K562 (cell line): ENCODE measurements around the gene SPAG17. TPM values are rescaled to one million over a fixed set of nuclear protein-coding genes. Genes with fewer than 3 reads are reported as not detected.
A peak's percentile ranks its signal among the peaks of the same experiment; 100 is the strongest.

ENCODE experiments used
- ATAC-seq: fragments of 200-7000 bp; cut with Tn5 transposase; 3 replicates; pipeline ENCODE4 v1.9.1; 2020; ENCODE audit warnings: moderate library complexity
- BruUV-seq: library from RNA; stranded (reverse); fragments of 400-500 nt; replicated peaks from 2 replicates; lab custom pipeline; 2021; lab: Mats Ljungman, UMichigan
- CTCF ChIA-PET: fragments of 300-600 bp; formaldehyde crosslinking; extraction: SDS; loops from one replicate; lab custom pipeline; 2021; ENCODE audit warnings: low intra/inter-chr PET ratio; lab: Yijun Ruan, JAX
- POLR2A ChIA-PET: fragments of 300-600, 350-650 bp; sonication (Branson Sonifier 250); formaldehyde crosslinking; extraction: SDS; loops from one replicate; lab custom pipeline; 2021; ENCODE audit warnings: antibody characterized with exemption, inconsistent platforms; lab: Yijun Ruan, JAX
- DNase-seq, 4 experiments: peaks; one replicate each; pipeline versions ENCODE4 v3.0.0 to v3.0.0-alpha.2; 2011 to 2018; ENCODE audit warnings: low spot score in 3 of 4, mixed read lengths in 3 of 4; ENCODE audit errors: extremely low read depth in 1 of 4
- FAIRE-seq: peaks from 2 replicates; lab custom pipeline; 2011; peaks lifted over from hg19 to GRCh38; lab: Jason Lieb, UNC
- H2AFZ ChIP-seq: 2 replicates; pipeline ENCODE4 v1.6.0; 2011; ENCODE audit warnings: low read depth, low read length, control low read depth, inconsistent platforms
- H3K27ac ChIP-seq: fragments of 200-600 bp; 3 replicates; pipeline ENCODE4 v1.8.0; 2011; ENCODE audit warnings: low read depth, mild to moderate bottlenecking, control low read depth, inconsistent platforms, low read length, moderate library complexity, mixed read lengths; ENCODE audit errors: extremely low read depth
- H3K27me3 ChIP-seq, 2 experiments: fragments of 300-600 bp in 1 of 2; 2 replicates in 1 of 2; 3 replicates in 1 of 2; pipeline versions ENCODE4 v1.6.0 to v1.8.0; 2011; ENCODE audit warnings: inconsistent platforms in 2 of 2, low read length in 2 of 2, mild to moderate bottlenecking in 1 of 2, mixed read lengths in 1 of 2, moderate library complexity in 1 of 2; ENCODE audit not compliant: control insufficient read depth in 2 of 2, insufficient read depth in 2 of 2
- H3K36me3 ChIP-seq: fragments of 300-600 bp; 3 replicates; pipeline ENCODE4 v1.8.0; 2011; ENCODE audit warnings: mild to moderate bottlenecking, low read length, inconsistent platforms; ENCODE audit not compliant: control insufficient read depth, insufficient read depth
- H3K4me1 ChIP-seq, 2 experiments: fragments of 200-600 bp in 1 of 2; replicated peaks in 1 of 2; 2 replicates in 1 of 2; 3 replicates in 1 of 2; pipeline versions ENCODE4 v1.5.1 to v1.8.0; 2011; ENCODE audit warnings: inconsistent platforms in 2 of 2, low read length in 2 of 2, mild to moderate bottlenecking in 1 of 2, mixed read lengths in 1 of 2, moderate library complexity in 1 of 2; ENCODE audit not compliant: control insufficient read depth in 2 of 2, insufficient read depth in 2 of 2
- H3K4me2 ChIP-seq: 2 replicates; pipeline ENCODE4 v1.6.1; 2011; ENCODE audit warnings: low read length, control low read depth, inconsistent platforms, mixed read lengths; ENCODE audit not compliant: insufficient read depth
- H3K4me3 ChIP-seq: fragments of 200-600 bp; sonication (generic), shearing (Covaris generic); 2 replicates; pipeline ENCODE4 v1.5.1; 2016; ENCODE audit warnings: control low read depth, inconsistent platforms
- H3K79me2 ChIP-seq: fragments of 200-600 bp; 3 replicates; pipeline ENCODE4 v1.8.0; 2011; ENCODE audit warnings: low read length, inconsistent platforms; ENCODE audit not compliant: control insufficient read depth, insufficient read depth
- H3K9ac ChIP-seq, 2 experiments: 2 replicates each; pipeline versions ENCODE4 v1.6.0 to v1.6.1; 2011; ENCODE audit warnings: low read depth in 2 of 2, low read length in 2 of 2, control low read depth in 1 of 2, inconsistent platforms in 1 of 2, mild to moderate bottlenecking in 1 of 2, mixed read lengths in 1 of 2; ENCODE audit not compliant: insufficient read depth in 1 of 2
- H3K9me1 ChIP-seq: one replicate; pipeline ENCODE4 v1.6.0; 2011; ENCODE audit warnings: inconsistent platforms, mild to moderate bottlenecking, low read length, moderate library complexity; ENCODE audit not compliant: control insufficient read depth, insufficient read depth
- H3K9me3 ChIP-seq: replicated peaks from 2 replicates; pipeline ENCODE4 v1.5.1; 2011; ENCODE audit warnings: low read depth, low read length, inconsistent platforms; ENCODE audit not compliant: control insufficient read depth, insufficient read depth
- H4K20me1 ChIP-seq: replicated peaks from 2 replicates; pipeline ENCODE4 v1.6.1; 2011; ENCODE audit warnings: low read length, inconsistent platforms, mixed read lengths; ENCODE audit not compliant: control insufficient read depth, insufficient read depth
- BDP1 ChIP-seq: IDR thresholded peaks from 3 replicates; pipeline ENCODE4 v1.6.1; 2011; ENCODE audit not compliant: insufficient read length, insufficient read depth
- BHLHE40 ChIP-seq: IDR thresholded peaks from 2 replicates; pipeline ENCODE4 v1.6.1; 2011; ENCODE audit warnings: low read length, improper control_type of control experiment
- DNMT1 ChIP-seq: fragments of 450-650 bp; IDR thresholded peaks from 2 replicates; pipeline ENCODE4 v1.6.1; 2016; ENCODE audit warnings: antibody characterized with exemption, mild to moderate bottlenecking
- EP300 ChIP-seq: IDR thresholded peaks from 2 replicates; pipeline ENCODE4 v1.6.1; 2012; ENCODE audit warnings: low read length, improper control_type of control experiment
- GATAD2A ChIP-seq: fragments of 450-650 bp; IDR thresholded peaks from 2 replicates; pipeline ENCODE4 v1.6.1; 2017
- HDGF ChIP-seq: fragments of 450-650 bp; IDR thresholded peaks from 2 replicates; pipeline ENCODE4 v1.6.1; 2016
- MLX ChIP-seq, 2 experiments: fragments of 450-650 bp in 1 of 2; sonication (generic) in 1 of 2; formaldehyde crosslinking; conservative IDR thresholded peaks; 2 replicates each; pipeline versions ENCODE4 v1.4.0 to v1.8.1; 2020 to 2022; ENCODE audit warnings: mild to moderate bottlenecking in 1 of 2, missing genetic modification reagents in 1 of 2
- NCOA2 ChIP-seq, 2 experiments: fragments of 450-650 bp; IDR thresholded peaks; 2 replicates each; pipeline ENCODE4 v1.6.1; 2018; ENCODE audit warnings: mild to moderate bottlenecking in 2 of 2, moderate library complexity in 1 of 2; ENCODE audit not compliant: partially characterized antibody in 2 of 2
- NCOA6 ChIP-seq: fragments of 450-650 bp; IDR thresholded peaks from 2 replicates; pipeline ENCODE4 v1.6.1; 2017; ENCODE audit warnings: mild to moderate bottlenecking
- PRMT5 ChIP-seq: sonication (generic); formaldehyde crosslinking; IDR thresholded peaks from 2 replicates; pipeline ENCODE4 v1.5.0; 2020; ENCODE audit warnings: missing genetic modification reagents
- SIN3A ChIP-seq, 2 experiments: fragments of 150-350 bp in 1 of 2; IDR thresholded peaks; 2 replicates each; pipeline ENCODE4 v1.6.1; 2011 to 2016; ENCODE audit warnings: borderline replicate concordance in 2 of 2, low read depth in 2 of 2, low read length in 2 of 2, mild to moderate bottlenecking in 2 of 2, moderate library complexity in 2 of 2; ENCODE audit not compliant: control insufficient read depth in 1 of 2
- ZBED1 ChIP-seq: IDR thresholded peaks from 2 replicates; pipeline ENCODE4 v1.6.1; 2014
- ZNF431 ChIP-seq: sonication (generic); formaldehyde crosslinking; IDR thresholded peaks from 2 replicates; pipeline ENCODE4 v1.8.0; 2022; ENCODE audit warnings: mild to moderate bottlenecking, missing genetic modification reagents
- ZNF584 ChIP-seq: fragments of 200-800 bp; sonication (Bioruptor generic); IDR thresholded peaks from 2 replicates; pipeline ENCODE4 v1.6.1; 2016; ENCODE audit warnings: low read depth, mild to moderate bottlenecking, missing genetic modification characterization, missing compliant biosample characterization
- ZNF695 ChIP-seq: fragments of 450-650 bp; formaldehyde crosslinking; IDR thresholded peaks from 2 replicates; pipeline ENCODE4 v1.4.0; 2020; ENCODE audit warnings: mild to moderate bottlenecking, moderate library complexity
- WGBS: fragments of 100-300 bp; shearing (Covaris generic); methylation state at CpG from one replicate; pipeline ENCODE4 v1.1.6; 2016; ENCODE audit warnings: low coverage, mixed read lengths; ENCODE audit not compliant: insufficient coverage; ENCODE audit errors: missing lambda C conversion rate; 5-methylcytosine and 5-hydroxymethylcytosine counted together
- in situ Hi-C: fragments of 300-500 bp; cut with MboI; formaldehyde crosslinking; loops from 4 replicates; pipeline ENCODE4 v1.15.0; 2018; ENCODE audit warnings: inconsistent platforms, mixed read lengths
- intact Hi-C: fragments of 100-400 bp; cut with micrococcal nuclease; formaldehyde crosslinking; loops from 2 replicates; pipeline ENCODE4 v1.14.2; 2022
- polyA plus RNA-seq, 8 experiments: library from polyadenylated mRNA; depleted of rRNA in 4 of 8; stranded (reverse) in 5 of 8; unstranded in 3 of 8; fragments of >200 nt; fragmentation: Nextera tagmentation in 2 of 8; fragmentation: Illumina TruSeq in 1 of 8; extraction: Ambion mirVana in 2 of 8; extraction: Trizol in 1 of 8; gene quantifications; 2 replicates each; pipeline versions ENCODE4 v1.2.1 to v1.2.3, GENCODE V29; 2011 to 2014; ENCODE audit warnings: inconsistent platforms in 1 of 8, missing spikeins in 1 of 8
- total RNA-seq, 7 experiments: library from RNA; depleted of rRNA in 6 of 7; stranded (reverse); fragments of >200 nt in 6 of 7; fragmentation: Illumina TruSeq in 2 of 7; extraction: Trizol in 2 of 7; gene quantifications; 2 replicates each; pipeline versions ENCODE4 v1.2.1 to v1.2.3, GENCODE V29; 2011 to 2021; ENCODE audit warnings: low replicate concordance in 1 of 7
- TF ChIP-seq, protein P1 (sequence below): fragments of 450-650 bp; IDR thresholded peaks from 2 replicates; pipeline ENCODE4 v1.6.1; 2018; ENCODE audit not compliant: partially characterized antibody
- TF ChIP-seq, protein P2 (sequence below): sonication (generic); formaldehyde crosslinking; IDR thresholded peaks from 2 replicates; pipeline ENCODE4 v1.8.1; 2023; ENCODE audit warnings: mild to moderate bottlenecking, missing genetic modification reagents

The SPAG17 gene
- total and polyA plus RNA-seq, 9 of the 15 experiments (the other 6 are each of a cell fraction or from before 2014, with no cell fraction given): 0.07 to 2.1 (median 1.5) TPM

DNA sequence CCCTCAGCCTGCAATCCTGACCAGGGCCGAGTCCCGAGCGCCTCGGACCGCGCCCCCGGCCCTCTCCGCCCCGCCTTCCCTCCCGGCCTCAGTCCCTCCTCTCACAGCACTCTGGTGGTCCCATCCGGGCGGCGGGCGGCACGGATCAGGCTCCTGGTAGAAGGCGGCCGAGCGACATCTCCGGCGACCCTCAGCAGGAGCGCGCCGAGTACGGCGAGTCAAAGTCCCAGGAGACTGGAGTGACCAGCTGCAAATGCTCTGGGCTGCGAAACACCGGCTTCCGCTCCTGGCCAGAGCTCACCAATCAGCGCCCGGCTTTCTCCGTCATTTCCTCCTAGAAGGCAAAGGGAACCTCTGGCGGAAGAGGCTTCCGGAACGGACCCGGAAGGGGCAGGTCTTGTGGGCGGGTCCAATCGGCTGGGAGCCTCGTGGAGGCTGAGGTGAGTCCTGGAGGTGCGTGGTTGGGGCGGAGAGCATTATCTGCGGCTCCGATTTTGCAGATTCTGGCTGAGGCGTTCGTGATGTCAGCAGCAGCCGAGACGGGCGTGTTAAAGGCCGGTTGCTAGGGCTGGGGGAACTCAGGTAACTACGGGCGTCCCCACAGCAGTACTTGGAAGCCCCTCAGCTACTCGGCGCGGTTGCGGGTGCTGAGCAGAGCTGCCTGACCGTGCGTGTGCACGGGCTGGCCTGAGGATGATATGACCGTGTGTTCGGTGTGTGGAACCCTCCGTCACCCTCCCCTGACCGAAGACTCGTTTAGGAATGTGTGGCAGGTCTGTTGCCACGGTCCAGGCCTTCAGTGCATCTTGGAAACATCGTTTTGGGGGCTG, 255.5 kb downstream of the SPAG17 start, which contains the start of the genes GDAP2 and WDR3:
Gene GDAP2 (minus strand): TSS at position 279 of the 830 bp plus-strand sequence. CDS start 9,264 bp downstream, outside the sequence.
Gene WDR3 (plus strand): TSS at position 397 of the 830 bp plus-strand sequence. CDS start 3,581 bp downstream, outside the sequence.
- no peaks in the 10 kb centered on the region for H3K9me1 ChIP-seq
- ChIA-PET CTCF (no interaction called here), POLR2A (interaction anchor here (0.7 to 4.4 kb wide), 11 partner anchors 10 to 1212 kb away, joined by 3 to 30 read pairs (median 3); no protein-coding TSS in a partner anchor)
- H3K9me3 ChIP-seq: no peaks in the 10 kb centered on the region
- H3K4me2 ChIP-seq: peak within 1 kb of the TSS; percentile 100
- peak within 1 kb of the TSS; percentile 86 to 96 for H3K9ac ChIP-seq
- H3K27me3 ChIP-seq: no peaks in the 10 kb centered on the region
- 1% methylated on average over 55 of the region's 64 CpGs for WGBS
- peak within 1 kb of the TSS; percentile 64 for H3K27ac ChIP-seq
- peaks cover 7 to 8% of the 10 kb centered on the region in 2 experiments; a peak in 2 of 5 replicates for H3K4me1 ChIP-seq
- in situ Hi-C loops: no loop called here
- ATAC-seq: peak; percentile 96
- peak within 1 kb of the TSS; percentile 94 for H2AFZ ChIP-seq
- peak within 1 kb of the TSS; percentile 78 for H3K4me3 ChIP-seq
- BruUV-seq: TSS peak; percentile 57
- DNase-seq: peak; percentile 96 to 99 (median 96)
- H3K79me2 ChIP-seq: peaks cover 83% of the 10 kb centered on the region
- intact Hi-C loops: no loop called here
- H3K36me3 ChIP-seq: peaks cover 31% of the 10 kb centered on the region
- H4K20me1 ChIP-seq: peaks cover 4% of the 10 kb centered on the region; the same call in 1 of the 2 replicates
- peak; percentile 100 for FAIRE-seq
- TF ChIP-seq BDP1 (no peak), GATAD2A (no peak), ZNF431 (CRISPR knock-in tag) (0 out of 2 replicates have a peak, but pooled peaks have one; percentile 10), ZBED1 (no peak), PRMT5 (CRISPR knock-in tag) (no peak), ZNF584 (CRISPR knock-in tag) (no peak), EP300 (peak; percentile 40), BHLHE40 (peak; percentile 38; the same call in 1 of the 2 replicates), MLX (CRISPR knock-in tag; conservative IDR thresholded peaks at IDR 0.05) (no peak), HDGF (0 out of 2 replicates have a peak, but pooled peaks have one; percentile 65), SIN3A (IDR thresholded peaks at IDR 0.05; ENCODE audit: borderline replicate concordance in 2 of 2, control insufficient read depth in 1 of 2, low read depth in 2 of 2, low read length in 2 of 2) (peak; percentile 92 to 96; a peak in 3 of 4 replicates), NCOA2 (IDR thresholded peaks at IDR 0.05; ENCODE audit: partially characterized antibody in 2 of 2) (no peak), ZNF695 (CRISPR knock-in tag) (no peak), NCOA6 (no peak), DNMT1 (no peak)
- TF ChIP-seq, protein P1, sequence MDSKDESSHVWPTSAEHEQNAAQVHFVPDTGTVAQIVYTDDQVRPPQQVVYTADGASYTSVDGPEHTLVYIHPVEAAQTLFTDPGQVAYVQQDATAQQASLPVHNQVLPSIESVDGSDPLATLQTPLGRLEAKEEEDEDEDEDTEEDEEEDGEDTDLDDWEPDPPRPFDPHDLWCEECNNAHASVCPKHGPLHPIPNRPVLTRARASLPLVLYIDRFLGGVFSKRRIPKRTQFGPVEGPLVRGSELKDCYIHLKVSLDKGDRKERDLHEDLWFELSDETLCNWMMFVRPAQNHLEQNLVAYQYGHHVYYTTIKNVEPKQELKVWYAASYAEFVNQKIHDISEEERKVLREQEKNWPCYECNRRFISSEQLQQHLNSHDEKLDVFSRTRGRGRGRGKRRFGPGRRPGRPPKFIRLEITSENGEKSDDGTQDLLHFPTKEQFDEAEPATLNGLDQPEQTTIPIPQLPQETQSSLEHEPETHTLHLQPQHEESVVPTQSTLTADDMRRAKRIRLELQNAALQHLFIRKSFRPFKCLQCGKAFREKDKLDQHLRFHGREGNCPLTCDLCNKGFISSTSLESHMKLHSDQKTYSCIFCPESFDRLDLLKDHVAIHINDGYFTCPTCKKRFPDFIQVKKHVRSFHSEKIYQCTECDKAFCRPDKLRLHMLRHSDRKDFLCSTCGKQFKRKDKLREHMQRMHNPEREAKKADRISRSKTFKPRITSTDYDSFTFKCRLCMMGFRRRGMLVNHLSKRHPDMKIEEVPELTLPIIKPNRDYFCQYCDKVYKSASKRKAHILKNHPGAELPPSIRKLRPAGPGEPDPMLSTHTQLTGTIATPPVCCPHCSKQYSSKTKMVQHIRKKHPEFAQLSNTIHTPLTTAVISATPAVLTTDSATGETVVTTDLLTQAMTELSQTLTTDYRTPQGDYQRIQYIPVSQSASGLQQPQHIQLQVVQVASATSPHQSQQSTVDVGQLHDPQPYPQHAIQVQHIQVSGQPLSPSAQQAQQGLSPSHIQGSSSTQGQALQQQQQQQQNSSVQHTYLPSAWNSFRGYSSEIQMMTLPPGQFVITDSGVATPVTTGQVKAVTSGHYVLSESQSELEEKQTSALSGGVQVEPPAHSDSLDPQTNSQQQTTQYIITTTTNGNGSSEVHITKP: peak; percentile 93
- TF ChIP-seq, protein P2, sequence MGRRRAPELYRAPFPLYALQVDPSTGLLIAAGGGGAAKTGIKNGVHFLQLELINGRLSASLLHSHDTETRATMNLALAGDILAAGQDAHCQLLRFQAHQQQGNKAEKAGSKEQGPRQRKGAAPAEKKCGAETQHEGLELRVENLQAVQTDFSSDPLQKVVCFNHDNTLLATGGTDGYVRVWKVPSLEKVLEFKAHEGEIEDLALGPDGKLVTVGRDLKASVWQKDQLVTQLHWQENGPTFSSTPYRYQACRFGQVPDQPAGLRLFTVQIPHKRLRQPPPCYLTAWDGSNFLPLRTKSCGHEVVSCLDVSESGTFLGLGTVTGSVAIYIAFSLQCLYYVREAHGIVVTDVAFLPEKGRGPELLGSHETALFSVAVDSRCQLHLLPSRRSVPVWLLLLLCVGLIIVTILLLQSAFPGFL (CRISPR knock-in tag): no peak
